Measurements from ENCODE around the gene MSANTD1.

DNA sequence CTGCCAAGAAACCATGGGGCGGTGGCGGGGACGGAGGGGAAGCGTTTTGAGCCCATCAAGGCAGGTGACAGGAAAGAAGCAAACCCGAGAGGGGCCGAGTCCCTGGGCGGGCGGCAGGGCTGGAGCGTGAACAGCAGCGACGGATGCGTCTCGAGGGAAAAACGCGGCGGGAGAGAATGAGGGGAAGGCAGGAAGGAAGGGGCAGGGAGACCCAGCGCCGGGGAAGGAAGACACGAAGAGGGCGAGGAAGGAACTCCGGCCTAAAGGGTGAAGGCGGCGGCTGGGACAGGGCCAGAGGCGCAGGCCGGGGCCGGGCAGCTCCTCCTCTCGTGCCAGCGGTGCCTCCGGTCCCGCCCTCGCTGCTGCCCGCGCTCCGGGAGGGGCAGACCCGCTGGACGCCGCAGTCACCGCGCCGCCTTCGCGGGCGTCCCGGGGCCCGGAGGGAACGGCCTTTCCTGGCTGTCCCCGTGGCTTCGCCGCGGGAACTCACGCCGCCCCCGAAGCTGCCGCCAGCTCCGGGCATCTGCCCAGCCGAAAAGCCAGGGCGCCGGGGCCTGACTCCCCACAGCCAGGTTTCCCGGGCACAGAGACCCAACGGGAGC is 43.1 kb downstream of the MSANTD1 start:
- TF ChIP-seq EZH2phosphoT487 (IDR thresholded peaks at IDR 0.05; ENCODE audit: borderline replicate concordance) = no peak
- TF ChIP-seq, protein P1, sequence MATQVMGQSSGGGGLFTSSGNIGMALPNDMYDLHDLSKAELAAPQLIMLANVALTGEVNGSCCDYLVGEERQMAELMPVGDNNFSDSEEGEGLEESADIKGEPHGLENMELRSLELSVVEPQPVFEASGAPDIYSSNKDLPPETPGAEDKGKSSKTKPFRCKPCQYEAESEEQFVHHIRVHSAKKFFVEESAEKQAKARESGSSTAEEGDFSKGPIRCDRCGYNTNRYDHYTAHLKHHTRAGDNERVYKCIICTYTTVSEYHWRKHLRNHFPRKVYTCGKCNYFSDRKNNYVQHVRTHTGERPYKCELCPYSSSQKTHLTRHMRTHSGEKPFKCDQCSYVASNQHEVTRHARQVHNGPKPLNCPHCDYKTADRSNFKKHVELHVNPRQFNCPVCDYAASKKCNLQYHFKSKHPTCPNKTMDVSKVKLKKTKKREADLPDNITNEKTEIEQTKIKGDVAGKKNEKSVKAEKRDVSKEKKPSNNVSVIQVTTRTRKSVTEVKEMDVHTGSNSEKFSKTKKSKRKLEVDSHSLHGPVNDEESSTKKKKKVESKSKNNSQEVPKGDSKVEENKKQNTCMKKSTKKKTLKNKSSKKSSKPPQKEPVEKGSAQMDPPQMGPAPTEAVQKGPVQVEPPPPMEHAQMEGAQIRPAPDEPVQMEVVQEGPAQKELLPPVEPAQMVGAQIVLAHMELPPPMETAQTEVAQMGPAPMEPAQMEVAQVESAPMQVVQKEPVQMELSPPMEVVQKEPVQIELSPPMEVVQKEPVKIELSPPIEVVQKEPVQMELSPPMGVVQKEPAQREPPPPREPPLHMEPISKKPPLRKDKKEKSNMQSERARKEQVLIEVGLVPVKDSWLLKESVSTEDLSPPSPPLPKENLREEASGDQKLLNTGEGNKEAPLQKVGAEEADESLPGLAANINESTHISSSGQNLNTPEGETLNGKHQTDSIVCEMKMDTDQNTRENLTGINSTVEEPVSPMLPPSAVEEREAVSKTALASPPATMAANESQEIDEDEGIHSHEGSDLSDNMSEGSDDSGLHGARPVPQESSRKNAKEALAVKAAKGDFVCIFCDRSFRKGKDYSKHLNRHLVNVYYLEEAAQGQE (IDR thresholded peaks at IDR 0.05; ENCODE audit: low read depth) = no peak
- TF ChIP-seq POLR2A (IDR thresholded peaks at IDR 0.05; ENCODE audit: borderline replicate concordance, extremely low read depth, insufficient read depth, insufficient read length) = no peak
- TF ChIP-seq, protein P2, sequence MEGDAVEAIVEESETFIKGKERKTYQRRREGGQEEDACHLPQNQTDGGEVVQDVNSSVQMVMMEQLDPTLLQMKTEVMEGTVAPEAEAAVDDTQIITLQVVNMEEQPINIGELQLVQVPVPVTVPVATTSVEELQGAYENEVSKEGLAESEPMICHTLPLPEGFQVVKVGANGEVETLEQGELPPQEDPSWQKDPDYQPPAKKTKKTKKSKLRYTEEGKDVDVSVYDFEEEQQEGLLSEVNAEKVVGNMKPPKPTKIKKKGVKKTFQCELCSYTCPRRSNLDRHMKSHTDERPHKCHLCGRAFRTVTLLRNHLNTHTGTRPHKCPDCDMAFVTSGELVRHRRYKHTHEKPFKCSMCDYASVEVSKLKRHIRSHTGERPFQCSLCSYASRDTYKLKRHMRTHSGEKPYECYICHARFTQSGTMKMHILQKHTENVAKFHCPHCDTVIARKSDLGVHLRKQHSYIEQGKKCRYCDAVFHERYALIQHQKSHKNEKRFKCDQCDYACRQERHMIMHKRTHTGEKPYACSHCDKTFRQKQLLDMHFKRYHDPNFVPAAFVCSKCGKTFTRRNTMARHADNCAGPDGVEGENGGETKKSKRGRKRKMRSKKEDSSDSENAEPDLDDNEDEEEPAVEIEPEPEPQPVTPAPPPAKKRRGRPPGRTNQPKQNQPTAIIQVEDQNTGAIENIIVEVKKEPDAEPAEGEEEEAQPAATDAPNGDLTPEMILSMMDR (IDR thresholded peaks at IDR 0.05 in 2 of 3, conservative IDR thresholded peaks at IDR 0.05 in 1 of 3; ENCODE audit: borderline replicate concordance in 1 of 3, insufficient read depth in 1 of 3, low read depth in 2 of 3, low read length in 2 of 3) = no peak
- TF ChIP-seq TCF7L2 (IDR thresholded peaks at IDR 0.05; ENCODE audit: borderline replicate concordance, extremely low read depth, insufficient read depth, insufficient read length) = no peak
- TF ChIP-seq CEBPB (IDR thresholded peaks at IDR 0.05; ENCODE audit: low read depth) = no peak
- TF ChIP-seq, protein P3, sequence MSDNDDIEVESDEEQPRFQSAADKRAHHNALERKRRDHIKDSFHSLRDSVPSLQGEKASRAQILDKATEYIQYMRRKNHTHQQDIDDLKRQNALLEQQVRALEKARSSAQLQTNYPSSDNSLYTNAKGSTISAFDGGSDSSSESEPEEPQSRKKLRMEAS (IDR thresholded peaks at IDR 0.05) = no peak
- TF ChIP-seq POLR2AphosphoS5 (IDR thresholded peaks at IDR 0.05; ENCODE audit: low read depth, low read length) = no peak
- TF ChIP-seq RAD21 (IDR thresholded peaks at IDR 0.05; ENCODE audit: low read depth) = no peak
- no peak for TF ChIP-seq EZH2 (IDR thresholded peaks at IDR 0.05)

Data from HCT116 (cell line).